GM12878 (cell line): Measurements from ENCODE around the gene CERK. TPM values are rescaled to one million over a fixed set of nuclear protein-coding genes. Genes with fewer than 3 reads are reported as not detected.

Source experiments
- ATAC-seq: fragments of 200-7000 bp; cut with Tn5 transposase; 3 replicates; pipeline ENCODE4 v1.9.1; 2020; ENCODE audit warnings: mild to moderate bottlenecking, moderate library complexity
- BruUV-seq: library from RNA; stranded (reverse); fragments of 400-500 nt; replicated peaks from 2 replicates; lab custom pipeline; 2021; lab: Mats Ljungman, UMichigan
- CTCF ChIA-PET: fragments of 300-600 bp; sonication (Branson Sonifier 250); formaldehyde crosslinking; extraction: SDS; loops from one replicate; lab custom pipeline; 2021; ENCODE audit warnings: inconsistent platforms; lab: Yijun Ruan, JAX
- POLR2A ChIA-PET: fragments of 350-600 bp; formaldehyde crosslinking; extraction: SDS; loops from one replicate; lab custom pipeline; 2021; ENCODE audit warnings: inconsistent platforms; lab: Charles Lee
- RAD21 ChIA-PET: fragments of 300-600 bp; sonication (Branson Sonifier 250); formaldehyde crosslinking; loops from one replicate; lab custom pipeline; 2023; ENCODE audit warnings: antibody characterized with exemption; ENCODE audit not compliant: unreplicated experiment; lab: Charles Lee
- SMC1A ChIA-PET: fragments of 300-600 bp; sonication (Branson Sonifier 250); formaldehyde crosslinking; loops from one replicate; lab custom pipeline; 2023; ENCODE audit not compliant: unreplicated experiment, uncharacterized antibody; lab: Charles Lee
- DNase-seq: peaks from one replicate; pipeline ENCODE4 v3.0.0-alpha.2; 2011; ENCODE audit warnings: low read depth, low spot score
- FAIRE-seq: peaks from 3 replicates; lab custom pipeline; 2011; peaks lifted over from hg19 to GRCh38; lab: Jason Lieb, UNC
- H2AFZ ChIP-seq: 2 replicates; pipeline ENCODE4 v1.6.0; 2011; ENCODE audit warnings: low read depth, low read length, control low read depth; ENCODE audit not compliant: control insufficient read depth
- H3K27ac ChIP-seq: 2 replicates; pipeline ENCODE4 v1.5.1; 2011; ENCODE audit warnings: control low read depth; ENCODE audit not compliant: control insufficient read depth, insufficient read depth
- H3K27me3 ChIP-seq, 2 experiments: replicated peaks in 1 of 2; 2 replicates each; pipeline versions ENCODE4 v1.6.0 to v1.6.1; 2011; ENCODE audit warnings: low read length in 1 of 2; ENCODE audit not compliant: control insufficient read depth in 2 of 2, insufficient read depth in 2 of 2
- H3K36me3 ChIP-seq, 2 experiments: 2 replicates each; pipeline ENCODE4 v1.5.1; 2011; ENCODE audit warnings: low read length in 1 of 2; ENCODE audit not compliant: control insufficient read depth in 2 of 2, insufficient read depth in 2 of 2
- H3K4me1 ChIP-seq: 2 replicates; pipeline ENCODE4 v1.6.1; 2011; ENCODE audit warnings: mild to moderate bottlenecking, low read length, moderate library complexity, mixed read lengths; ENCODE audit not compliant: control insufficient read depth, insufficient read depth
- H3K4me2 ChIP-seq: 2 replicates; pipeline ENCODE4 v1.6.0; 2011; ENCODE audit warnings: control low read depth; ENCODE audit not compliant: control insufficient read depth, insufficient read depth
- H3K4me3 ChIP-seq: fragments of 200-600 bp; sonication (generic); 2 replicates; pipeline ENCODE4 v1.5.1; 2016
- H3K79me2 ChIP-seq: 2 replicates; pipeline ENCODE4 v1.6.0; 2011; ENCODE audit warnings: low read length; ENCODE audit not compliant: control insufficient read depth, insufficient read depth
- H3K9ac ChIP-seq: 2 replicates; pipeline ENCODE4 v1.8.0; 2011; ENCODE audit warnings: low read length, control low read depth, mixed read lengths; ENCODE audit not compliant: control insufficient read depth, insufficient read depth
- H3K9me3 ChIP-seq: replicated peaks from 3 replicates; pipeline ENCODE4 v1.5.1; 2011; ENCODE audit warnings: mild to moderate bottlenecking, low read length; ENCODE audit not compliant: control insufficient read depth, insufficient read depth
- H4K20me1 ChIP-seq: 2 replicates; pipeline ENCODE4 v1.6.0; 2011; ENCODE audit not compliant: control insufficient read depth, insufficient read depth
- BCL11A ChIP-seq: IDR thresholded peaks from 2 replicates; pipeline ENCODE4 v1.6.1; 2011; ENCODE audit warnings: low read depth, low read length
- BMI1 ChIP-seq: fragments of 450-650 bp; IDR thresholded peaks from 2 replicates; pipeline ENCODE4 v1.6.1; 2016; ENCODE audit warnings: mild to moderate bottlenecking, moderate library complexity, borderline replicate concordance
- BRCA1 ChIP-seq: IDR thresholded peaks from 2 replicates; pipeline ENCODE4 v1.6.1; 2011; ENCODE audit warnings: low read depth, low read length, improper control_type of control experiment
- CHD2 ChIP-seq: IDR thresholded peaks from 2 replicates; pipeline ENCODE4 v1.6.1; 2011; ENCODE audit warnings: low read depth, low read length, improper control_type of control experiment, borderline replicate concordance
- EED ChIP-seq: sonication (generic); IDR thresholded peaks from 2 replicates; pipeline ENCODE4 v1.6.1; 2016; ENCODE audit warnings: antibody characterized with exemption, low read depth
- ESRRA ChIP-seq: IDR thresholded peaks from 2 replicates; pipeline ENCODE4 v1.6.1; 2012; ENCODE audit warnings: mild to moderate bottlenecking, low read length, improper control_type of control experiment
- IKZF1 ChIP-seq: fragments of 450-650 bp; conservative IDR thresholded peaks from 2 replicates; pipeline ENCODE4 v1.6.1; 2017; ENCODE audit warnings: antibody characterized with exemption, mild to moderate bottlenecking
- KDM1A ChIP-seq: fragments of 200-600 bp; sonication (generic); IDR thresholded peaks from 2 replicates; pipeline ENCODE4 v1.6.1; 2016; ENCODE audit warnings: borderline replicate concordance
- LARP7 ChIP-seq: fragments of 450-650 bp; IDR thresholded peaks from 2 replicates; pipeline ENCODE4 v1.6.1; 2017; ENCODE audit warnings: mild to moderate bottlenecking
- NBN ChIP-seq: fragments of 450-650 bp; IDR thresholded peaks from 2 replicates; pipeline ENCODE4 v1.6.1; 2016
- NR2F1 ChIP-seq: fragments of 450-650 bp; conservative IDR thresholded peaks from 2 replicates; pipeline ENCODE4 v1.6.1; 2017; ENCODE audit warnings: mild to moderate bottlenecking
- PML ChIP-seq: IDR thresholded peaks from 2 replicates; pipeline ENCODE4 v1.6.1; 2012; ENCODE audit warnings: low read length, inconsistent platforms
- POU2F2 ChIP-seq: IDR thresholded peaks from 3 replicates; pipeline ENCODE4 v1.6.1; 2011; ENCODE audit warnings: low read depth, mild to moderate bottlenecking, low read length, borderline replicate concordance
- SMAD1 ChIP-seq: fragments of 450-650 bp; IDR thresholded peaks from 2 replicates; pipeline ENCODE4 v1.6.1; 2018; ENCODE audit warnings: mild to moderate bottlenecking, low read depth; ENCODE audit not compliant: partially characterized antibody
- TARDBP ChIP-seq: IDR thresholded peaks from 2 replicates; pipeline ENCODE4 v1.6.1; 2016; ENCODE audit warnings: borderline replicate concordance
- ZZZ3 ChIP-seq: IDR thresholded peaks from 2 replicates; pipeline ENCODE4 v1.6.1; 2011; ENCODE audit warnings: low read depth; ENCODE audit not compliant: control insufficient read depth, insufficient read length
- WGBS: methylation state at CpG from one replicate; pipeline ENCODE4 v1.1.6; 2016; ENCODE audit warnings: low lambda C conversion rate; ENCODE audit not compliant: insufficient replicate concordance, insufficient coverage; ENCODE audit errors: missing lambda C conversion rate; 5-methylcytosine and 5-hydroxymethylcytosine counted together
- in situ Hi-C: fragments of 300-500 bp; cut with MboI; formaldehyde crosslinking; loops from 9 replicates; pipeline ENCODE4 v1.14.3; 2018; ENCODE audit warnings: mixed read lengths
- intact Hi-C: fragments of 100-400 bp; cut with micrococcal nuclease; formaldehyde crosslinking; loops from one replicate; pipeline ENCODE4 v1.14.2; 2022; ENCODE audit not compliant: unreplicated experiment
- polyA plus RNA-seq, 11 experiments: library from polyadenylated mRNA; depleted of rRNA in 4 of 11; unstranded in 6 of 11; stranded (reverse) in 5 of 11; fragments of >200 nt; fragmentation: Nextera tagmentation in 4 of 11; fragmentation: Illumina TruSeq in 1 of 11; extraction: Ambion mirVana in 4 of 11; extraction: Trizol in 1 of 11; gene quantifications; 1 replicate in 1 of 11; 2 replicates in 10 of 11; pipeline versions ENCODE4 v1.2.1 to v1.2.3, GENCODE V29; 2011 to 2016; ENCODE audit warnings: inconsistent platforms in 2 of 11, missing spikeins in 2 of 11, low read depth in 1 of 11
- total RNA-seq, 4 experiments: library from RNA; depleted of rRNA in 3 of 4; stranded (reverse); fragments of >200 nt in 3 of 4; fragmentation: Illumina TruSeq in 1 of 4; extraction: Trizol in 1 of 4; gene quantifications; 2 replicates each; pipeline versions ENCODE4 v1.2.1 to v1.2.3, GENCODE V29; 2013 to 2021

Gene CERK
- total and polyA plus RNA-seq, 10 of the 15 experiments (the other 5 are each of a cell fraction or from before 2014, with no cell fraction given), result 4.0 to 41.1 (median 30.2) TPM

DNA sequence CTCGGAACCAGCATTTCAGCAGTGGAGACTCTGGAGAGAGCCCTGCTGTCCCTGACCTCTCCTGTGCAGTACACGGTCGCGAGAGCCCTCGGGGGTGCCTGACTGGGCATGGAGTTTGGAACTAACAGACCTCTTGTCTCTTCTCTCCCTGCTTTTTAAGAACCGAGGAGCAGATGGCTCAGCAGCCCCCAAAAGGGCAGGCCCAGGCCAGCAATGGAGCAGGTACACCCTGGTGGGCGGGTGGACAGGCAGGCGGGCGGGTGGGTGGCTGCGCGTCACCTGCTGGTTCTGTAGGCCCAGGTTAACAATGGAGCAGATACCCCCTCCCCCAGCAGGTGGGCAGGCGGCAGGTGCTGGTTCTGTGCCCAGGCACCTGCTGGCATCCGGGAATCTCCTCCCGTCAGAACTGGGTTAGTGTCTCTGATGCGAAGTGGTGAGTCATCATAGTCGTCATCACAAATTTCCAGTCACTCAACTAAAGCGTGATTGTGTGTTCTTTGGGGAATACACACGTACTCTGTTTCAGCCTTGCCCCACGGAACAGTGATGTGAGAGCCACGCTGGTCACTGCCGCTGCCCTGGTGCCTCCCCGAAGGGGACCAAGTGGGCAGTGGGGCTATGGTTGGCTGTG is 76.7 kb downstream of the CERK start:
- no peak for DNase-seq
- in situ Hi-C loops, result no loop called here
- ChIA-PET CTCF (no interaction called here), SMC1A (no interaction called here)
- Histone ChIP-seq H3K9me3 (no peaks in the 10 kb centered on the region), H3K27me3 (no peaks in the 10 kb centered on the region), H3K79me2 (no peaks in the 10 kb centered on the region), H3K36me3 (peaks cover 0 to 25% of the 10 kb centered on the region in 2 experiments; a peak in 3 of 4 replicates)
- no peak for TF ChIP-seq POU2F2
- TF ChIP-seq CHD2, result no peak
- no peak for TF ChIP-seq BCL11A
- no peak for TF ChIP-seq IKZF1
- no peak for TF ChIP-seq LARP7
- TF ChIP-seq PML, result no peak
- no peak for TF ChIP-seq BRCA1
- no peak for TF ChIP-seq KDM1A
- TF ChIP-seq NBN, result no peak
- TF ChIP-seq SMAD1, result no peak
- no peak for TF ChIP-seq ZZZ3
- TF ChIP-seq BMI1, result no peak
- TF ChIP-seq NR2F1, result no peak
- TF ChIP-seq ESRRA, result no peak
- no peak for TF ChIP-seq TARDBP
- no peak for TF ChIP-seq EED
- TF ChIP-seq, all 136 proteins: peak for 0
- Histone ChIP-seq H3K4me2 (no peak overlapping the region), H3K4me3 (no peak overlapping the region), H3K9ac (no peak overlapping the region), H2AFZ (no peak overlapping the region), H4K20me1 (no peaks in the 10 kb centered on the region), H3K27ac (no peak overlapping the region), H3K4me1 (no peaks in the 10 kb centered on the region)
- ChIA-PET POLR2A (no interaction called here), RAD21 (no interaction called here)
- intact Hi-C loops, result no loop called here
- no TSS peak for BruUV-seq
- 51% methylated on average over 22 of the region's 22 CpGs for WGBS
- no peak for ATAC-seq
- FAIRE-seq, result no peak
